ENCODE results near the gene PARM1. TPM values are rescaled to one million over a fixed set of nuclear protein-coding genes. Genes with fewer than 3 reads are reported as not detected.

Gene PARM1
- total and polyA plus RNA-seq, 2 of the 4 experiments (the other 2 are of a cell fraction): 0.07 to 0.18 TPM

- DNase-seq (no peak), ATAC-seq (ENCODE audit: low read depth) (no peak)
- H2BK20ac ChIP-seq (ENCODE audit: low read depth, low read length): no peak overlapping the region
- H4K20me1 ChIP-seq (ENCODE audit: insufficient read depth, low read length): no peaks in the 10 kb centered on the region
- no peak overlapping the region for H3K18ac ChIP-seq (ENCODE audit: low read depth, low read length)
- H3K23ac ChIP-seq (ENCODE audit: low read depth, low read length): no peak overlapping the region
- H2AFZ ChIP-seq (replicated peaks; ENCODE audit: low read length, poor library complexity): no peak overlapping the region
- no peak overlapping the region for H2BK5ac ChIP-seq (ENCODE audit: low read depth, low read length, poor library complexity, severe bottlenecking)
- TF ChIP-seq CEBPB (IDR thresholded peaks at IDR 0.05; ENCODE audit: low read depth, low read length) (no peak), CTCF (conservative IDR thresholded peaks at IDR 0.05; ENCODE audit: low read depth, low read length) (no peak), MAFK (IDR thresholded peaks at IDR 0.05; ENCODE audit: low read depth, low read length) (no peak), SMC3 (IDR thresholded peaks at IDR 0.05; ENCODE audit: low read depth, low read length) (no peak), RCOR1 (IDR thresholded peaks at IDR 0.05; ENCODE audit: insufficient replicate concordance, low read length) (no peak), MXI1 (IDR thresholded peaks at IDR 0.05; ENCODE audit: borderline replicate concordance, low read depth, low read length) (no peak), FOS (IDR thresholded peaks at IDR 0.05; ENCODE audit: low read depth, low read length) (no peak), MAZ (IDR thresholded peaks at IDR 0.05; ENCODE audit: borderline replicate concordance, low read depth, low read length) (no peak), CHD1 (IDR thresholded peaks at IDR 0.05; ENCODE audit: low read depth, low read length) (no peak), RAD21 (IDR thresholded peaks at IDR 0.05; ENCODE audit: low read length) (no peak), BHLHE40 (IDR thresholded peaks at IDR 0.05; ENCODE audit: low read depth, low read length) (no peak), ELK1 (IDR thresholded peaks at IDR 0.05; ENCODE audit: borderline replicate concordance, low read depth, low read length) (no peak), RFX5 (IDR thresholded peaks at IDR 0.05; ENCODE audit: low read depth, low read length) (no peak)
- no peak overlapping the region for H2AK5ac ChIP-seq (ENCODE audit: low read depth, low read length)
- dilution Hi-C loops (cut with HindIII; ENCODE audit: low sequenced_read_pairs, unreplicated experiment) (no loop called here), intact Hi-C loops (cut with micrococcal nuclease) (no loop called here), in situ Hi-C loops (cut with MboI; ENCODE audit: low sequenced_read_pairs) (no loop called here)
- no peak overlapping the region for H4K8ac ChIP-seq (ENCODE audit: low read depth in 2 of 2, low read length in 2 of 2)
- no peak overlapping the region for H2BK120ac ChIP-seq (ENCODE audit: low read depth, low read length)
- no peaks in the 10 kb centered on the region for H3K36me3 ChIP-seq (ENCODE audit: control insufficient read depth, insufficient read depth, low read length)
- H3K27me3 ChIP-seq (ENCODE audit: control insufficient read depth, insufficient read depth, low read length): no peaks in the 10 kb centered on the region
- H3K4me1 ChIP-seq (ENCODE audit: control insufficient read depth, insufficient read depth, low read length): no peaks in the 10 kb centered on the region
- H3K14ac ChIP-seq (replicated peaks; ENCODE audit: low read depth, low read length): no peak overlapping the region
- no peak overlapping the region for H3K27ac ChIP-seq (ENCODE audit: insufficient read depth, low read length)
- no peak overlapping the region for H4K91ac ChIP-seq (ENCODE audit: insufficient read depth, low read depth, low read length)
- H3K56ac ChIP-seq (ENCODE audit: extremely low read depth, insufficient read depth, low read length): no peak overlapping the region
- no peak overlapping the region for H3K4me3 ChIP-seq (ENCODE audit: insufficient read depth, low read depth, low read length)
- CTCF ChIA-PET: no interaction called here
- H2BK15ac ChIP-seq (ENCODE audit: low read depth, low read length): no peak overlapping the region
- no peak overlapping the region for H4K5ac ChIP-seq (ENCODE audit: low read depth, low read length)
- no peaks in the 10 kb centered on the region for H3K9me3 ChIP-seq (ENCODE audit: control insufficient read depth, insufficient read depth, low read length)
- no peaks in the 10 kb centered on the region for H3K79me1 ChIP-seq (ENCODE audit: low read depth in 1 of 2, low read length in 2 of 2)
- no peak overlapping the region for H3K4ac ChIP-seq (ENCODE audit: low read depth, low read length)
- H3K9me1 ChIP-seq (ENCODE audit: insufficient read depth, low read length): no peaks in the 10 kb centered on the region
- POLR2A ChIA-PET (ENCODE audit: unreplicated experiment): no interaction called here
- H3K9ac ChIP-seq (ENCODE audit: low read depth, low read length): no peak overlapping the region
- WGBS, 2 experiments (ENCODE audit: extremely low coverage in 2 of 2, insufficient read length in 1 of 2): 18% methylated on average over 3 of the region's 6 CpGs; no CpG with 5 or more reads in 1 of the 2 experiments
- no peak overlapping the region for H2AK9ac ChIP-seq (replicated peaks; ENCODE audit: low read depth, low read length, poor library complexity)
- no peak overlapping the region for H3K4me2 ChIP-seq (ENCODE audit: low read depth, low read length)
- no TSS peak for BruUV-seq (replicated peaks)
These were observed 83.6 kb downstream of the PARM1 start for GRCh38 chr4:75016472-75016871.
